Raji (cell line): ENCODE measurements around the gene PCSK6.

Experiments
- POLR2A ChIP-seq: IDR thresholded peaks from 2 replicates; pipeline ENCODE4 v1.6.1; 2011; ENCODE audit warnings: low read depth, low read length, control low read depth; ENCODE audit not compliant: insufficient read depth

The PCSK6 gene

GRCh38 chr15:101453123-101454120, 36.1 kb downstream of the PCSK6 start:
- TF ChIP-seq POLR2A: no peak

GRCh38 chr15:101452572-101452971, 36.9 kb downstream of the PCSK6 start:
- no peak for TF ChIP-seq POLR2A

- no peak for TF ChIP-seq POLR2A
Observed at GRCh38 chr15:101451846-101452245, 37.7 kb downstream of the PCSK6 start.

GRCh38 chr15:101451266-101451799, 38.2 kb downstream of the PCSK6 start:
- TF ChIP-seq POLR2A: no peak

- no peak for TF ChIP-seq POLR2A
Observed at GRCh38 chr15:101450403-101451265, 38.9 kb downstream of the PCSK6 start.

- TF ChIP-seq POLR2A: no peak
Observed at GRCh38 chr15:101449471-101450402, 39.8 kb downstream of the PCSK6 start.

- TF ChIP-seq POLR2A: no peak
Observed at GRCh38 chr15:101448336-101448735, 41.2 kb downstream of the PCSK6 start.

- TF ChIP-seq POLR2A: no peak
Observed at GRCh38 chr15:101447561-101448071, 41.9 kb downstream of the PCSK6 start.

- no peak for TF ChIP-seq POLR2A
Observed at GRCh38 chr15:101447168-101447533, 42.4 kb downstream of the PCSK6 start.

- no peak for TF ChIP-seq POLR2A
Observed at GRCh38 chr15:101446518-101447167, 42.9 kb downstream of the PCSK6 start.

GRCh38 chr15:101445562-101446517, 43.7 kb downstream of the PCSK6 start:
- TF ChIP-seq POLR2A: no peak

GRCh38 chr15:101444807-101445508, 44.5 kb downstream of the PCSK6 start:
- no peak for TF ChIP-seq POLR2A

- TF ChIP-seq POLR2A: no peak
Observed at GRCh38 chr15:101444015-101444414, 45.5 kb downstream of the PCSK6 start.
